H1 (cell line): ENCODE results near the gene MAFF. TPM values are rescaled to one million over a fixed set of nuclear protein-coding genes. Genes with fewer than 3 reads are reported as not detected.
A peak's percentile ranks its signal among the peaks of the same experiment; 100 is the strongest.

Experiments
- CTCF ChIA-PET: fragments of 300-600 bp; sonication (Branson Sonifier 250); formaldehyde crosslinking; loops from one replicate; lab custom pipeline; 2021; ENCODE audit not compliant: partially characterized antibody; lab: Charles Lee
- POLR2A ChIA-PET: fragments of 300-600 bp; sonication (Branson Sonifier 250); formaldehyde crosslinking; loops from one replicate; lab custom pipeline; 2021; ENCODE audit warnings: inconsistent platforms; ENCODE audit not compliant: partially characterized antibody; lab: Charles Lee
- DNase-seq, 2 experiments: peaks; one replicate each; pipeline versions ENCODE4 v3.0.0 to v3.0.0-alpha.2; 2010 to 2022; ENCODE audit warnings: low spot score in 2 of 2, low read depth in 1 of 2, mixed read lengths in 1 of 2
- FAIRE-seq: peaks from 2 replicates; lab custom pipeline; 2011; peaks lifted over from hg19 to GRCh38; lab: Jason Lieb, UNC
- H2AFZ ChIP-seq: 2 replicates; pipeline ENCODE4 v1.8.1; 2012; ENCODE audit warnings: low read length, inconsistent platforms
- H2AK5ac ChIP-seq: 2 replicates; pipeline ENCODE4 v1.6.1; 2013; ENCODE audit warnings: low read depth, low read length
- H2BK120ac ChIP-seq: replicated peaks from 2 replicates; pipeline ENCODE3; 2013; ENCODE audit warnings: low read depth, low read length, inconsistent platforms
- H2BK12ac ChIP-seq: 2 replicates; pipeline ENCODE4 v1.6.1; 2013; ENCODE audit warnings: low read depth, low read length
- H2BK15ac ChIP-seq: 2 replicates; pipeline ENCODE4 v1.6.1; 2013; ENCODE audit warnings: low read length
- H2BK20ac ChIP-seq: 2 replicates; pipeline ENCODE4 v1.6.1; 2013; ENCODE audit warnings: low read length
- H2BK5ac ChIP-seq: 2 replicates; pipeline ENCODE4 v1.6.1; 2013; ENCODE audit warnings: low read depth, low read length
- H3K14ac ChIP-seq: 2 replicates; pipeline ENCODE4 v1.6.1; 2013; ENCODE audit warnings: inconsistent platforms; ENCODE audit not compliant: insufficient read length
- H3K18ac ChIP-seq: 2 replicates; pipeline ENCODE4 v1.6.1; 2013; ENCODE audit warnings: low read length; ENCODE audit errors: extremely low read depth
- H3K23ac ChIP-seq: 2 replicates; pipeline ENCODE4 v1.6.1; 2013; ENCODE audit warnings: inconsistent platforms; ENCODE audit not compliant: insufficient read length
- H3K23me2 ChIP-seq: 2 replicates; pipeline ENCODE4 v1.6.1; 2013; ENCODE audit warnings: low read depth, low read length
- H3K27ac ChIP-seq: 2 replicates; pipeline ENCODE4 v1.6.1; 2011; ENCODE audit warnings: low read depth, low read length, inconsistent platforms
- H3K27me3 ChIP-seq, 4 experiments: replicated peaks in 1 of 4; 1 replicate in 1 of 4; 2 replicates in 3 of 4; pipeline versions ENCODE4 v1.6.1 to v1.8.1; 2011 to 2013; ENCODE audit warnings: low read length in 3 of 4, mild to moderate bottlenecking in 3 of 4, inconsistent platforms in 2 of 4, mixed read lengths in 2 of 4, moderate library complexity in 1 of 4; ENCODE audit not compliant: control insufficient read depth in 3 of 4, insufficient read depth in 3 of 4; ENCODE audit errors: extremely low read depth in 1 of 4
- H3K36me3 ChIP-seq, 4 experiments: 2 replicates each; pipeline versions ENCODE4 v1.6.1 to v1.8.1; 2011 to 2013; ENCODE audit warnings: mild to moderate bottlenecking in 4 of 4, low read length in 3 of 4, moderate library complexity in 2 of 4, control low read depth in 1 of 4, inconsistent platforms in 1 of 4; ENCODE audit not compliant: insufficient read depth in 4 of 4, control insufficient read depth in 2 of 4
- H3K4ac ChIP-seq: replicated peaks from 2 replicates; pipeline ENCODE3; 2013; ENCODE audit warnings: low read length, low read depth, mixed read lengths, inconsistent platforms; ENCODE audit not compliant: insufficient read length
- H3K4me1 ChIP-seq, 4 experiments: replicated peaks in 1 of 4; 1 replicate in 1 of 4; 2 replicates in 3 of 4; pipeline versions ENCODE4 v1.6.1 to v1.8.1; 2011 to 2013; ENCODE audit warnings: low read length in 3 of 4, inconsistent platforms in 2 of 4, mixed read lengths in 1 of 4; ENCODE audit not compliant: insufficient read depth in 4 of 4, control insufficient read depth in 3 of 4
- H3K4me2 ChIP-seq, 2 experiments: 2 replicates each; pipeline versions ENCODE4 v1.6.1 to v1.8.1; 2011 to 2013; ENCODE audit warnings: low read depth in 2 of 2, low read length in 2 of 2, control low read depth in 1 of 2, inconsistent platforms in 1 of 2, mild to moderate bottlenecking in 1 of 2; ENCODE audit not compliant: insufficient read depth in 1 of 2
- H3K4me3 ChIP-seq, 4 experiments: fragments of 200-600, 300-600 bp in 1 of 4; sonication (generic), shearing (Covaris generic), sonication (Bioruptor Twin) in 1 of 4; 2 replicates each; pipeline versions ENCODE4 v1.5.1 to v1.8.1; 2011 to 2016; ENCODE audit warnings: low read length in 4 of 4, low read depth in 3 of 4, control low read depth in 2 of 4, inconsistent platforms in 2 of 4, mild to moderate bottlenecking in 2 of 4, mixed read lengths in 1 of 4, moderate library complexity in 1 of 4; ENCODE audit not compliant: insufficient read depth in 2 of 4; ENCODE audit errors: extremely low read depth in 1 of 4
- H3K56ac ChIP-seq: replicated peaks from 2 replicates; pipeline ENCODE3; 2013; ENCODE audit warnings: low read depth, mild to moderate bottlenecking, mixed read lengths, low read length, inconsistent platforms; ENCODE audit not compliant: insufficient read length
- H3K79me1 ChIP-seq: 2 replicates; pipeline ENCODE4 v1.6.1; 2013; ENCODE audit warnings: low read depth, low read length, control low read depth
- H3K79me2 ChIP-seq, 2 experiments: 2 replicates each; pipeline versions ENCODE4 v1.6.1 to v1.8.1; 2012 to 2013; ENCODE audit warnings: low read length in 2 of 2, mild to moderate bottlenecking in 2 of 2, inconsistent platforms in 1 of 2; ENCODE audit not compliant: insufficient read depth in 2 of 2, control insufficient read depth in 1 of 2
- H3K9ac ChIP-seq, 4 experiments: replicated peaks in 1 of 4; 1 replicate in 1 of 4; 2 replicates in 3 of 4; pipeline versions ENCODE4 v1.6.1 to v1.8.1; 2011 to 2013; ENCODE audit warnings: low read depth in 3 of 4, low read length in 3 of 4, control low read depth in 2 of 4, mild to moderate bottlenecking in 2 of 4, moderate library complexity in 2 of 4, inconsistent platforms in 1 of 4; ENCODE audit errors: extremely low read depth in 1 of 4
- H3K9me3 ChIP-seq, 2 experiments: 2 replicates each; pipeline versions ENCODE4 v1.6.1 to v1.8.1; 2012 to 2013; ENCODE audit warnings: mild to moderate bottlenecking in 2 of 2, moderate library complexity in 2 of 2, control low read depth in 1 of 2, inconsistent platforms in 1 of 2, low read depth in 1 of 2, low read length in 1 of 2, mixed read lengths in 1 of 2; ENCODE audit not compliant: insufficient read depth in 2 of 2
- H4K20me1 ChIP-seq, 2 experiments: replicated peaks in 1 of 2; 2 replicates each; pipeline versions ENCODE3 to v1.8.1; 2011 to 2013; ENCODE audit warnings: inconsistent platforms in 2 of 2, low read length in 2 of 2, mild to moderate bottlenecking in 1 of 2; ENCODE audit not compliant: insufficient read depth in 2 of 2, control insufficient read depth in 1 of 2
- H4K5ac ChIP-seq: 2 replicates; pipeline ENCODE4 v1.6.1; 2013; ENCODE audit warnings: low read length, low read depth, mixed read lengths, inconsistent platforms; ENCODE audit not compliant: insufficient read length
- H4K8ac ChIP-seq: 2 replicates; pipeline ENCODE4 v1.8.0; 2013; ENCODE audit warnings: mild to moderate bottlenecking, moderate library complexity, low read length, inconsistent platforms; ENCODE audit not compliant: insufficient read depth; ENCODE audit errors: extremely low read depth
- H4K91ac ChIP-seq: replicated peaks from 2 replicates; pipeline ENCODE3; 2013; ENCODE audit warnings: low read length, mixed read lengths, inconsistent platforms; ENCODE audit not compliant: insufficient read length
- ATF3 ChIP-seq: IDR thresholded peaks from 2 replicates; pipeline ENCODE4 v1.6.1; 2011; ENCODE audit warnings: low read depth, mild to moderate bottlenecking, low read length; ENCODE audit not compliant: insufficient read depth
- CREB1 ChIP-seq: IDR thresholded peaks from 2 replicates; pipeline ENCODE4 v1.6.1; 2012; ENCODE audit warnings: inconsistent platforms
- CTBP2 ChIP-seq: IDR thresholded peaks from 2 replicates; pipeline ENCODE4 v1.7.0; 2011; ENCODE audit warnings: borderline replicate concordance, mild to moderate bottlenecking, moderate library complexity, mixed read lengths, low read length; ENCODE audit not compliant: insufficient read depth, insufficient read length
- EGR1 ChIP-seq: IDR thresholded peaks from 2 replicates; pipeline ENCODE4 v1.6.1; 2011; ENCODE audit warnings: low read depth, low read length, borderline replicate concordance
- GTF2F1 ChIP-seq: IDR thresholded peaks from 2 replicates; pipeline ENCODE4 v1.6.1; 2012; ENCODE audit warnings: low read depth, low read length, improper control_type of control experiment, borderline replicate concordance
- MAX ChIP-seq: IDR thresholded peaks from 2 replicates; pipeline ENCODE4 v1.6.1; 2012; ENCODE audit warnings: inconsistent platforms
- PHF8 ChIP-seq: fragments of 200-600 bp; sonication (generic); conservative IDR thresholded peaks from 2 replicates; pipeline ENCODE4 v1.7.1; 2012; ENCODE audit warnings: low read depth, mild to moderate bottlenecking, inconsistent platforms, low read length, moderate library complexity
- POLR2A ChIP-seq, 2 experiments: IDR thresholded peaks; 1 replicate in 1 of 2; 2 replicates in 1 of 2; pipeline ENCODE4 v1.6.1; 2011; ENCODE audit warnings: low read depth in 2 of 2, low read length in 2 of 2, mild to moderate bottlenecking in 2 of 2; ENCODE audit errors: control extremely low read depth in 1 of 2
- RFX5 ChIP-seq: IDR thresholded peaks from 2 replicates; pipeline ENCODE4 v1.6.1; 2011; ENCODE audit warnings: low read depth, low read length, improper control_type of control experiment, borderline replicate concordance
- SP1 ChIP-seq: IDR thresholded peaks from 2 replicates; pipeline ENCODE4 v1.6.1; 2011; ENCODE audit warnings: low read depth, low read length
- TAF1 ChIP-seq: IDR thresholded peaks from 2 replicates; pipeline ENCODE4 v1.6.1; 2011; ENCODE audit warnings: mild to moderate bottlenecking, low read depth, low read length
- WGBS, 2 experiments: shearing (Covaris generic) in 1 of 2; methylation state at CpG; one replicate each; pipeline versions ENCODE4 v1.1.6 to v1.1.7; 2013 to 2015; ENCODE audit warnings: low lambda C conversion rate in 2 of 2, mixed read lengths in 2 of 2, inconsistent platforms in 1 of 2, low coverage in 1 of 2, missing lambda C conversion rate in 1 of 2; ENCODE audit not compliant: insufficient replicate concordance in 2 of 2, insufficient coverage in 1 of 2, insufficient read length in 1 of 2; ENCODE audit errors: extremely low coverage in 1 of 2, missing lambda C conversion rate in 1 of 2; 5-methylcytosine and 5-hydroxymethylcytosine counted together
- polyA plus RNA-seq, 7 experiments: library from polyadenylated mRNA; depleted of rRNA in 3 of 7; stranded (reverse) in 5 of 7; unstranded in 2 of 7; fragments of >200 nt in 5 of 7; fragments of 200-250 nt in 2 of 7; gene quantifications; 1 replicate in 5 of 7; 2 replicates in 1 of 7; 4 replicates in 1 of 7; pipeline versions ENCODE4 v1.2.1 to v1.2.3, GENCODE V29; 2011 to 2013; ENCODE audit warnings: missing spikeins in 2 of 7, mixed read lengths in 2 of 7
- total RNA-seq: library from RNA; stranded (reverse); fragmentation: NEBNext Ultra II Directional; extraction: Animal tissue kit (Norgen Biotek cat#: 25700); gene quantifications from 2 replicates; pipeline ENCODE4 v1.2.1, GENCODE V29; 2021

MAFF gene
- total and polyA plus RNA-seq, 2 of the 8 experiments (the other 6 are each of a cell fraction or from before 2014, with no cell fraction given) = 1.5 to 6.3 TPM

GRCh38 chr22:38181453-38182200, 20.2 kb upstream of the MAFF start, which contains the start of gene PLA2G6:
Gene PLA2G6, minus strand, starts transcription at chr22:38181830. Its CDS starts 12,404 bp downstream, at chr22:38169426.
- Histone ChIP-seq H3K79me1 (no peaks in the 10 kb centered on the region), H2AFZ (0 out of 2 replicates have a peak within 1 kb of the TSS, but pooled peaks have one; percentile 19), H4K8ac (peak within 1 kb of the TSS; percentile 82), H3K23me2 (peaks cover 4% of the 10 kb centered on the region), H4K5ac (peak within 1 kb of the TSS; percentile 92), H2AK5ac (peak within 1 kb of the TSS; percentile 99), H3K9ac (peak within 1 kb of the TSS; percentile 45 to 88 (median 87)), H2BK20ac (peak within 1 kb of the TSS; percentile 2), H4K91ac (peak within 1 kb of the TSS; percentile 88), H2BK12ac (peak within 1 kb of the TSS; percentile 99), H3K14ac (no peak within 1 kb of the TSS), H3K27me3 (no peaks in the 10 kb centered on the region), H3K4ac (peak within 1 kb of the TSS; percentile 59), H3K27ac (peak within 1 kb of the TSS; percentile 97), H3K4me2 (peak within 1 kb of the TSS; percentile 90 to 100), H3K79me2 (no peaks in the 10 kb centered on the region), H3K23ac (no peak within 1 kb of the TSS), H2BK5ac (peak within 1 kb of the TSS; percentile 98), H2BK15ac (peak within 1 kb of the TSS; percentile 95), H2BK120ac (peak within 1 kb of the TSS; percentile 75), H3K4me1 (peaks cover 0 to 15% (median 8%) of the 10 kb centered on the region in 4 experiments; a peak in 6 of 7 replicates), H3K56ac (peak within 1 kb of the TSS; percentile 78), H3K9me3 (no peaks in the 10 kb centered on the region), H3K36me3 (no peaks in the 10 kb centered on the region), H3K18ac (peak within 1 kb of the TSS; percentile 98), H4K20me1 (no peaks in the 10 kb centered on the region), H3K4me3 (peak within 1 kb of the TSS; percentile 60 to 81 (median 70))
- peak; percentile 36 for FAIRE-seq
- DNase-seq = peak; percentile 98
- ChIA-PET CTCF (interaction anchor here (0.8 to 1.6 kb wide), 4 partner anchors 12 to 84 kb away, joined by 3 to 7 read pairs (median 3); no protein-coding TSS in a partner anchor), POLR2A (interaction anchor here (0.6 to 2.2 kb wide), 13 partner anchors 9 to 363 kb away, joined by 3 to 11 read pairs (median 3); partner anchors contain the start of genes MAFF and PICK1)
- WGBS, 2 experiments = 6% methylated on average over 41 of the region's 48 CpGs; no CpG with 5 or more reads in 1 of the 2 experiments
- TF ChIP-seq MAX (peak; percentile 33; the same call in 1 of the 2 replicates), SP1 (peak; percentile 67), EGR1 (peak; percentile 74; the same call in 1 of the 2 replicates), CTBP2 (no peak), TAF1 (peak; percentile 76), ATF3 (peak; percentile 81), GTF2F1 (no peak), CREB1 (0 out of 2 replicates have a peak, but pooled peaks have one; percentile 15), PHF8 (peak; percentile 51; the same call in 1 of the 2 replicates), POLR2A (IDR thresholded peaks at IDR 0.05; ENCODE audit: control extremely low read depth in 1 of 2, low read depth in 2 of 2, low read length in 2 of 2) (peak in 1 of 2 experiments; percentile 81; a peak in 2 of 3 replicates), RFX5 (no peak)
